OCI-LY3 (cell line): Measurements from ENCODE around the gene SDK1.
"Not testable (repeated sequence)": the region's sequence is repeated elsewhere in the genome, so short reads cannot be mapped to it uniquely, and the experiment has no call there.

ENCODE experiments used
- H2AFZ ChIP-seq: fragments of 200-600, 300-600 bp; shearing (Covaris generic); 2 replicates; pipeline ENCODE4 v1.6.0; 2014; ENCODE audit warnings: antibody characterized with exemption, low read depth, low read length
- H3K27ac ChIP-seq: fragments of 200-600, 300-600 bp; sonication (generic); 2 replicates; pipeline ENCODE4 v1.5.1; 2014; ENCODE audit warnings: mild to moderate bottlenecking, low read length, moderate library complexity, mixed read lengths
- H3K27me3 ChIP-seq: fragments of 200-600, 300-600 bp; sonication (generic); 2 replicates; pipeline ENCODE4 v1.6.1; 2014; ENCODE audit warnings: low read depth, low read length, mixed read lengths
- H3K36me3 ChIP-seq: fragments of 200-600, 300-600 bp; sonication (generic); replicated peaks from 2 replicates; pipeline ENCODE3; 2014; ENCODE audit warnings: low read depth, low read length, mixed read lengths
- H3K4me1 ChIP-seq: fragments of 300-600, 200-600 bp; sonication (generic); 2 replicates; pipeline ENCODE4 v1.6.1; 2014; ENCODE audit warnings: low read length, mixed read lengths
- H3K4me2 ChIP-seq: fragments of 200-600, 300-600 bp; sonication (generic); 2 replicates; pipeline ENCODE4 v1.6.1; 2014; ENCODE audit warnings: low read length, mixed read lengths
- H3K4me3 ChIP-seq: fragments of 300-600, 200-600 bp; sonication (generic); 2 replicates; pipeline ENCODE4 v1.5.1; 2014; ENCODE audit warnings: antibody characterized with exemption, mild to moderate bottlenecking, low read length, moderate library complexity
- H3K79me2 ChIP-seq: fragments of 300-600, 200-600 bp; shearing (Covaris generic); 2 replicates; pipeline ENCODE4 v1.6.1; 2014; ENCODE audit warnings: mild to moderate bottlenecking, low read length, mixed read lengths
- H3K9ac ChIP-seq: fragments of 300-600, 200-600 bp; shearing (Covaris generic); 2 replicates; pipeline ENCODE4 v1.6.0; 2014; ENCODE audit warnings: mild to moderate bottlenecking, low read length, moderate library complexity
- H3K9me3 ChIP-seq: fragments of 200-600, 300-600 bp; shearing (Covaris generic); 2 replicates; pipeline ENCODE4 v1.6.1; 2014; ENCODE audit warnings: low read length, mixed read lengths; ENCODE audit not compliant: insufficient read depth
- H4K20me1 ChIP-seq: fragments of 200-600, 300-600 bp; sonication (generic); 2 replicates; pipeline ENCODE4 v1.6.1; 2016; ENCODE audit warnings: low read length, mixed read lengths; ENCODE audit not compliant: insufficient read depth
- EZH2phosphoT487 ChIP-seq: fragments of 200-600 bp; shearing (Covaris generic); IDR thresholded peaks from 2 replicates; pipeline ENCODE4 v1.6.1; 2018; ENCODE audit warnings: antibody characterized with exemption, mixed run types, low read depth
- TF ChIP-seq, protein P1 (sequence below): fragments of 200-600, 300-600 bp; sonication (generic); IDR thresholded peaks from 2 replicates; pipeline ENCODE4 v1.5.1; 2014; ENCODE audit warnings: antibody characterized with exemption, low read length, low read depth

The SDK1 gene

GRCh38 chr7:3748389-3748788 lies 447.3 kb downstream of the SDK1 start:
- TF ChIP-seq EZH2phosphoT487: no peak
- TF ChIP-seq, protein P1, sequence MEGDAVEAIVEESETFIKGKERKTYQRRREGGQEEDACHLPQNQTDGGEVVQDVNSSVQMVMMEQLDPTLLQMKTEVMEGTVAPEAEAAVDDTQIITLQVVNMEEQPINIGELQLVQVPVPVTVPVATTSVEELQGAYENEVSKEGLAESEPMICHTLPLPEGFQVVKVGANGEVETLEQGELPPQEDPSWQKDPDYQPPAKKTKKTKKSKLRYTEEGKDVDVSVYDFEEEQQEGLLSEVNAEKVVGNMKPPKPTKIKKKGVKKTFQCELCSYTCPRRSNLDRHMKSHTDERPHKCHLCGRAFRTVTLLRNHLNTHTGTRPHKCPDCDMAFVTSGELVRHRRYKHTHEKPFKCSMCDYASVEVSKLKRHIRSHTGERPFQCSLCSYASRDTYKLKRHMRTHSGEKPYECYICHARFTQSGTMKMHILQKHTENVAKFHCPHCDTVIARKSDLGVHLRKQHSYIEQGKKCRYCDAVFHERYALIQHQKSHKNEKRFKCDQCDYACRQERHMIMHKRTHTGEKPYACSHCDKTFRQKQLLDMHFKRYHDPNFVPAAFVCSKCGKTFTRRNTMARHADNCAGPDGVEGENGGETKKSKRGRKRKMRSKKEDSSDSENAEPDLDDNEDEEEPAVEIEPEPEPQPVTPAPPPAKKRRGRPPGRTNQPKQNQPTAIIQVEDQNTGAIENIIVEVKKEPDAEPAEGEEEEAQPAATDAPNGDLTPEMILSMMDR: no peak
- Histone ChIP-seq H3K27me3 (no peaks in the 10 kb centered on the region), H3K9ac (no peak overlapping the region), H3K36me3 (no peaks in the 10 kb centered on the region), H2AFZ (no peak overlapping the region), H3K27ac (no peak overlapping the region), H3K79me2 (no peaks in the 10 kb centered on the region), H4K20me1 (no peaks in the 10 kb centered on the region), H3K9me3 (no peaks in the 10 kb centered on the region), H3K4me3 (no peak overlapping the region), H3K4me1 (no peaks in the 10 kb centered on the region), H3K4me2 (no peak overlapping the region)

DNA sequence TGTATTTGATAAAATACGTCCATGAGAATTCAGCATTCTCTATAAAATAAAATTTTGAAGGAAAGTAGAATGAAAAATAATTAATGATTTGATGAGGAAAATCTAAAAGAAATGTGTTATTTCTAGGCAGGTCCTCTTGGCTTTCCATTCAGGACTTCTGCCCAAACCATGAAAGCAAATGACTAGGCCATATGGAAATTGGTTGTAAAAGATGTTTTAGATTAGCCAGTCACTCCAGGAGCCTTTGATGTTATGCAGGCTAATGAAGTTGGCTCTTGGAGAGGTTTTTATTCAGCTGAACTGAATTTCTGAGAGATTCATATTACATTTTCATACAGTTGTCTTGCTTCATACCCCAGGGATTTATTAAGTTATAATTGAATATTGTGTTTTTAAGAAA lies 452.8 kb downstream of the SDK1 start:
- TF ChIP-seq, protein P1: no peak
- TF ChIP-seq EZH2phosphoT487: no peak
- H4K20me1 ChIP-seq: no peaks in the 10 kb centered on the region
- H3K27me3 ChIP-seq: no peaks in the 10 kb centered on the region
- no peak overlapping the region for H3K4me2 ChIP-seq
- no peak overlapping the region for H3K9ac ChIP-seq
- no peak overlapping the region for H3K4me3 ChIP-seq
- no peaks in the 10 kb centered on the region for H3K9me3 ChIP-seq
- no peaks in the 10 kb centered on the region for H3K4me1 ChIP-seq
- no peaks in the 10 kb centered on the region for H3K36me3 ChIP-seq
- no peak overlapping the region for H2AFZ ChIP-seq
- no peak overlapping the region for H3K27ac ChIP-seq
- H3K79me2 ChIP-seq: no peaks in the 10 kb centered on the region

GRCh38 chr7:3754493-3755341 lies 453.7 kb downstream of the SDK1 start:
- Histone ChIP-seq H3K4me1 (no peaks in the 10 kb centered on the region), H3K27ac (no peak overlapping the region)
- TF ChIP-seq EZH2phosphoT487: no peak
- TF ChIP-seq, protein P1: no peak

GRCh38 chr7:3755778-3756453 lies 454.9 kb downstream of the SDK1 start:
- H3K27ac ChIP-seq, H3K36me3 ChIP-seq, H3K27me3 ChIP-seq, H3K9ac ChIP-seq, H2AFZ ChIP-seq, H3K4me2 ChIP-seq, H3K9me3 ChIP-seq, H3K79me2 ChIP-seq, H4K20me1 ChIP-seq, H3K4me3 ChIP-seq, H3K4me1 ChIP-seq: not testable (repeated sequence)

More at GRCh38 chr7:3754493-3755341, 453.7 kb downstream of the SDK1 start:
- no peak overlapping the region for H3K4me3 ChIP-seq
- H4K20me1 ChIP-seq: no peaks in the 10 kb centered on the region
- no peaks in the 10 kb centered on the region for H3K79me2 ChIP-seq
- H2AFZ ChIP-seq: no peak overlapping the region
- H3K36me3 ChIP-seq: no peaks in the 10 kb centered on the region
- no peaks in the 10 kb centered on the region for H3K9me3 ChIP-seq
- H3K4me2 ChIP-seq: no peak overlapping the region
- no peak overlapping the region for H3K9ac ChIP-seq
- no peaks in the 10 kb centered on the region for H3K27me3 ChIP-seq
